ENCODE data around the gene SMKR1. TPM values are rescaled to one million over a fixed set of nuclear protein-coding genes. Genes with fewer than 3 reads are reported as not detected.

SMKR1 gene
- total and polyA plus RNA-seq, 2 of the 8 experiments (the other 6 are each of a cell fraction or from before 2014, with no cell fraction given): 0.39 to 1.6 TPM

- Histone ChIP-seq H3K79me1 (ENCODE audit: low read depth, low read length) (no peaks in the 10 kb centered on the region), H2BK12ac (ENCODE audit: low read depth, low read length) (no peak overlapping the region), H3K56ac (replicated peaks; ENCODE audit: insufficient read length, low read depth, low read length) (no peak overlapping the region), H3K23me2 (ENCODE audit: low read depth, low read length) (no peaks in the 10 kb centered on the region), H2AK5ac (ENCODE audit: low read depth, low read length) (no peak overlapping the region), H3K27ac (ENCODE audit: low read depth, low read length) (no peak overlapping the region), H3K36me3 (ENCODE audit: control insufficient read depth in 2 of 4, insufficient read depth in 4 of 4, low read length in 3 of 4) (peaks cover 6 to 42% (median 19%) of the 10 kb centered on the region in 4 experiments; a peak in 7 of 8 replicates), H3K79me2 (ENCODE audit: control insufficient read depth in 1 of 2, insufficient read depth in 2 of 2, low read length in 2 of 2) (no peaks in the 10 kb centered on the region; a peak in 1 of 4 replicates), H4K8ac (ENCODE audit: extremely low read depth, insufficient read depth, low read length) (no peak overlapping the region), H3K14ac (ENCODE audit: insufficient read length) (no peak overlapping the region), H2BK120ac (replicated peaks; ENCODE audit: low read depth, low read length) (no peak overlapping the region), H2BK15ac (ENCODE audit: low read length) (no peak overlapping the region), H3K9me3 (ENCODE audit: insufficient read depth in 2 of 2, low read depth in 1 of 2, low read length in 1 of 2) (peaks cover 4% of the 10 kb centered on the region in 2 experiments; a peak in 2 of 4 replicates), H3K23ac (ENCODE audit: insufficient read length) (no peak overlapping the region), H4K91ac (replicated peaks; ENCODE audit: insufficient read length, low read length) (no peak overlapping the region), H3K18ac (ENCODE audit: extremely low read depth, low read length) (no peak overlapping the region), H4K5ac (ENCODE audit: insufficient read length, low read depth, low read length) (no peak overlapping the region), H3K4me1 (replicated peaks in 1 of 4; ENCODE audit: control insufficient read depth in 3 of 4, insufficient read depth in 4 of 4, low read length in 3 of 4) (no peaks in the 10 kb centered on the region), H4K20me1 (replicated peaks in 1 of 2; ENCODE audit: control insufficient read depth in 1 of 2, insufficient read depth in 2 of 2, low read length in 2 of 2) (no peaks in the 10 kb centered on the region), H3K4me3 (ENCODE audit: extremely low read depth in 1 of 4, insufficient read depth in 2 of 4, low read depth in 3 of 4, low read length in 4 of 4) (no peak overlapping the region), H2BK20ac (ENCODE audit: low read length) (no peak overlapping the region), H3K27me3 (replicated peaks in 1 of 4; ENCODE audit: control insufficient read depth in 3 of 4, extremely low read depth in 1 of 4, insufficient read depth in 3 of 4, low read length in 3 of 4) (no peaks in the 10 kb centered on the region), H2AFZ (ENCODE audit: low read length) (no peak overlapping the region), H3K4ac (replicated peaks; ENCODE audit: insufficient read length, low read depth, low read length) (no peak overlapping the region), H2BK5ac (ENCODE audit: low read depth, low read length) (no peak overlapping the region), H3K9ac (replicated peaks in 1 of 4; ENCODE audit: extremely low read depth in 1 of 4, low read depth in 3 of 4, low read length in 3 of 4) (no peak overlapping the region), H3K4me2 (ENCODE audit: insufficient read depth in 1 of 2, low read depth in 2 of 2, low read length in 2 of 2) (no peak overlapping the region)
- WGBS, 2 experiments (ENCODE audit: extremely low coverage in 1 of 2, insufficient coverage in 1 of 2, insufficient read length in 1 of 2, insufficient replicate concordance in 2 of 2, low coverage in 1 of 2, low lambda C conversion rate in 2 of 2, missing lambda C conversion rate in 1 of 2): 85% methylated on average over 2 of the region's 2 CpGs; no CpG with 5 or more reads in 1 of the 2 experiments
- ChIA-PET CTCF (ENCODE audit: partially characterized antibody) (interaction anchor here (0.9 to 2.2 kb wide), 10 partner anchors 11 to 354 kb away, joined by 3 to 9 read pairs (median 4); no protein-coding TSS in a partner anchor), POLR2A (ENCODE audit: partially characterized antibody) (interaction anchor here (2.0 kb wide), 1 partner anchor 19 kb away, joined by 6 read pairs; the partner anchor contains the start of gene STRIP2)
- no peak for FAIRE-seq
- DNase-seq (ENCODE audit: low read depth in 1 of 2, low spot score in 2 of 2): no peak
- TF ChIP-seq MAX (IDR thresholded peaks at IDR 0.05) (no peak), TCF12 (IDR thresholded peaks at IDR 0.05; ENCODE audit: low read depth, low read length) (no peak), POLR2A (IDR thresholded peaks at IDR 0.05; ENCODE audit: control extremely low read depth in 1 of 2, low read depth in 2 of 2, low read length in 2 of 2) (no peak), CHD1 (IDR thresholded peaks at IDR 0.05; ENCODE audit: low read depth, low read length) (no peak)
Observed at GRCh38 chr7:129452589-129453231, 49.6 kb upstream of the SMKR1 start.
